ENCODE data around the gene PHF21B.
"Not testable (repeated sequence)": the region's sequence is repeated elsewhere in the genome, so short reads cannot be mapped to it uniquely, and the experiment has no call there.

Gene PHF21B

DNA sequence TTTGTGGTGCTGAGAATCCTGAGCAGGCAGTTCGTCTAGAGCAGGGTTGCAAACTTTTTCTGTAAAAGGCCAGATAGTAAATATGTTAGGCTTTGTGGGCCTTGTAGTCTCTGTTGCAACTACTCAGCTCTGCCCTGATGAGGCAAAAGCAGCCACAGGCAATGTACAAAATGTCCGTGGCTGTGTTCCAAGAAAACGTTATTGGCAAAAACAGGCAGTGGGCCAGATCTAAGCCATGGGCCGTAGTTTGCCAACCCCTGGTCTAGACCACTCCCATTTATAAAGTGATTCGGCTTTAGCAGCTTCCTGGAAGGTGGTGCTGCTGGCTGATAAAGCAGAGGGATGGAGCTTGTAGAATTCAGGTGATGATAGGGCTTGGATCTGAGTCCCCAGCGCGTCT lies 151.0 kb downstream of the PHF21B start:
- H3K4me1 ChIP-seq (ENCODE audit: control insufficient read depth in 5 of 5, insufficient read depth in 5 of 5, low read length in 5 of 5); H3K4me3 ChIP-seq (ENCODE audit: low read depth in 1 of 5, low read length in 5 of 5); H3K9me3 ChIP-seq (ENCODE audit: control insufficient read depth in 5 of 5, low read length in 5 of 5); H3K27ac ChIP-seq (ENCODE audit: low read depth, low read length); H3K27me3 ChIP-seq (ENCODE audit: control insufficient read depth in 5 of 5, insufficient read depth in 4 of 5, low read length in 5 of 5); H3K9ac ChIP-seq (ENCODE audit: low read length in 5 of 5); H3K36me3 ChIP-seq (ENCODE audit: control insufficient read depth in 5 of 5, insufficient read depth in 5 of 5, low read length in 5 of 5): not testable (repeated sequence)

DNA sequence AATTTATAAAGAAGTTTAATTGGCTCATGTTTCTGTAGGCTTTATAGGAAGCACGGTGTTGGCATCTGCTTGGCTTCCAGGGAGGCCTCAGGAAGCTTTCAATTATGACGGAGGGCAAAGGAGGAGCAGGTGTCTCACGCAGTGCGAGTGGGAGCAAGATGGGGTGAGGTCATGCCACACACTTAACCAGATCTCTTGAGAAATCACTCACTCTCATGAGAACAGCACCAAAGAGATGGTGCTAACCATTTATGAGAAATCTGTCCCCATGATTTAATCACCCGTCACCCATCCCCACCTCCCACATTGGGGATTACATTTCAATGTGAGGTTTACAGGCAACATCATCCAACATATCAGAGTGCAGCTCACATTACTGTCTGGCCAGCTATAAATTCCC lies 153.9 kb downstream of the PHF21B start:
- Histone ChIP-seq H3K36me3 (ENCODE audit: control insufficient read depth in 5 of 5, insufficient read depth in 5 of 5, low read length in 5 of 5) (no peaks in the 10 kb centered on the region), H3K9me3 (ENCODE audit: control insufficient read depth in 5 of 5, low read length in 5 of 5) (no peaks in the 10 kb centered on the region), H3K27ac (ENCODE audit: low read depth, low read length) (no peak overlapping the region), H3K9ac (ENCODE audit: low read length in 5 of 5) (no peak overlapping the region), H3K4me1 (ENCODE audit: control insufficient read depth in 5 of 5, insufficient read depth in 5 of 5, low read length in 5 of 5) (peaks cover 0 to 3% (median 0%) of the 10 kb centered on the region in 5 donors), H3K27me3 (ENCODE audit: control insufficient read depth in 5 of 5, insufficient read depth in 4 of 5, low read length in 5 of 5) (no peaks in the 10 kb centered on the region), H3K4me3 (ENCODE audit: low read depth in 1 of 5, low read length in 5 of 5) (no peak overlapping the region)

DNA sequence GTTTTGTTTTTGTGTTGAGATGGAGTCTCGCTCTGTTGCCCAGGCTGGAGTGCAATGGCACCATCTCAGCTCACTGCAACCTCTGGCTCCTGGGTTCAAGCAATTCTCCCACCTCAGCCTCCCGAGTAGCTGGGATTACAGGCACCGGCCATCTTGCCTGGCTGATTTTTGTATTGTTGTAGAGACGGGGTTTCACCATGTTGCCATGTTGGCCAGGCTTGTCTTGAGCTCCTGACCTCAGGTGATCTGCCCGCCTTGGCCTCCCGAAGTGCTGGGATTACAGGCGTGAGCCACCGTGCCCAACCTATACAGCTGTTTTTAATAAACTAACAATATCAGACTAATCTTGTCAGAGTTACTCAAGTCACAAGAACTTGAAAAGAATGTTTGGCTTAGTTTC lies 155.2 kb downstream of the PHF21B start:
- H3K9ac ChIP-seq (ENCODE audit: low read length in 5 of 5); H3K27ac ChIP-seq (ENCODE audit: low read depth, low read length); H3K4me3 ChIP-seq (ENCODE audit: low read depth in 1 of 5, low read length in 5 of 5); H3K9me3 ChIP-seq (ENCODE audit: control insufficient read depth in 5 of 5, low read length in 5 of 5); H3K4me1 ChIP-seq (ENCODE audit: control insufficient read depth in 5 of 5, insufficient read depth in 5 of 5, low read length in 5 of 5); H3K27me3 ChIP-seq (ENCODE audit: control insufficient read depth in 5 of 5, insufficient read depth in 4 of 5, low read length in 5 of 5); H3K36me3 ChIP-seq (ENCODE audit: control insufficient read depth in 5 of 5, insufficient read depth in 5 of 5, low read length in 5 of 5): not testable (repeated sequence)

DNA sequence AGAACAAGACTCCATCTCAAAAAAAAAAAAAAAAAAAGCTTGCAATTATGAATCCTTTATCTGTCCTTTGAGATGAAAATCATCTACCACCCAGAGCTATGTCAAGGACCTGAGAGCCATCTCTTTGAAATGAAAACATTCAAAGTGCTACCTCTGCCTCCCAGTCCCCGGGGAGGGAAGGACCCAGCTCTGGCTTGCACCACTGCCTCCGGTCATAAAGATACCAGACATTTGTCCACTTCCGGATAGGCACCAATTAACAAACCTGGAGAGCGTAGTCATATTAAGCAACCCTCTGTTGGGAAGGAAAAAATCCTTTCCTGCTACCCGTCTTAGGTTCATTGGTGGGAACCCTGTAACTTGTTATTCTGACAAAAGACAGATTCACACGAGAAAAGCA lies 158.9 kb downstream of the PHF21B start:
- Histone ChIP-seq H3K4me1 (ENCODE audit: control insufficient read depth in 5 of 5, insufficient read depth in 5 of 5, low read length in 5 of 5) (peaks cover 0 to 2% (median 0%) of the 10 kb centered on the region in 5 donors), H3K4me3 (ENCODE audit: low read depth in 1 of 5, low read length in 5 of 5) (no peak overlapping the region), H3K27ac (ENCODE audit: low read depth, low read length) (no peak overlapping the region), H3K36me3 (ENCODE audit: control insufficient read depth in 5 of 5, insufficient read depth in 5 of 5, low read length in 5 of 5) (peaks cover 0 to 6% (median 0%) of the 10 kb centered on the region in 5 donors), H3K9me3 (ENCODE audit: control insufficient read depth in 5 of 5, low read length in 5 of 5) (no peaks in the 10 kb centered on the region), H3K27me3 (ENCODE audit: control insufficient read depth in 5 of 5, insufficient read depth in 4 of 5, low read length in 5 of 5) (peaks cover 0 to 4% (median 2%) of the 10 kb centered on the region in 5 donors), H3K9ac (ENCODE audit: low read length in 5 of 5) (no peak overlapping the region)

DNA sequence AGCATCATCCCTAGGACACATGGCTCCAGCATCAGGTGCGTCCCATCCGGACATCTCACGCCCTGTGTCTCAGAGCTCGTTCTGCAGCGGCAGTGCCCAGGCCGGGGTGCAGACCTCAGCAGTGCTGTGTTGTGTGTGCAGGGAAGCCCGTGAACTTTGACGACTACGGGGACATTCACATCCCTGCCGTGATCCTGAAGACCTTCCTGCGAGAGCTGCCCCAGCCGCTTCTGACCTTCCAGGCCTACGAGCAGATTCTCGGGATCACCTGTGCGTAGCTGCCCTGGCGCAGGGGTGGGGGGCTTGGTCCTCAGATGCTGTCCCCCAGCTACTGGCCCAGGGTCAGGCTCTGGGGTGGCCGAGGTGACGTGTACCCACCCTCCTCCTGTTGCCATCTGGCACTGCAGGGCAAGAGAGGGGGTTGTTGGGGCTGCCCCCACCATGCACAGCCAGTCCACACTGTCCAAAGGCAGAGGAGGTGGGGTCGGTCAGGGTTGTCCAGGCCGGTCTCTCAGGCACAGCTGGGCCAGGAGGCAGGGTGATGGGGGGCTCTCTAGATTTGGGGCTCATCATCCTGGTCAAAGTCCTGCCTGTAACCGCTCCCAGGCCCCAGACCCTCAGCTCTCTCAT lies 160.9 kb downstream of the PHF21B start:
- H3K27ac ChIP-seq (ENCODE audit: low read depth, low read length): no peak overlapping the region
- no peak overlapping the region for H3K9ac ChIP-seq (ENCODE audit: low read length in 5 of 5)
- no peak overlapping the region for H3K4me3 ChIP-seq (ENCODE audit: low read depth in 1 of 5, low read length in 5 of 5)
- H3K4me1 ChIP-seq (ENCODE audit: control insufficient read depth in 5 of 5, insufficient read depth in 5 of 5, low read length in 5 of 5): peaks cover 0 to 2% (median 0%) of the 10 kb centered on the region in 5 donors
- H3K27me3 ChIP-seq (ENCODE audit: control insufficient read depth in 5 of 5, insufficient read depth in 4 of 5, low read length in 5 of 5): peaks cover 0 to 4% (median 4%) of the 10 kb centered on the region in 5 donors
- H3K36me3 ChIP-seq (ENCODE audit: control insufficient read depth in 5 of 5, insufficient read depth in 5 of 5, low read length in 5 of 5): peaks cover 0 to 14% (median 0%) of the 10 kb centered on the region in 5 donors
- peaks cover 0 to 15% (median 11%) of the 10 kb centered on the region in 5 donors for H3K9me3 ChIP-seq (ENCODE audit: control insufficient read depth in 5 of 5, low read length in 5 of 5)

DNA sequence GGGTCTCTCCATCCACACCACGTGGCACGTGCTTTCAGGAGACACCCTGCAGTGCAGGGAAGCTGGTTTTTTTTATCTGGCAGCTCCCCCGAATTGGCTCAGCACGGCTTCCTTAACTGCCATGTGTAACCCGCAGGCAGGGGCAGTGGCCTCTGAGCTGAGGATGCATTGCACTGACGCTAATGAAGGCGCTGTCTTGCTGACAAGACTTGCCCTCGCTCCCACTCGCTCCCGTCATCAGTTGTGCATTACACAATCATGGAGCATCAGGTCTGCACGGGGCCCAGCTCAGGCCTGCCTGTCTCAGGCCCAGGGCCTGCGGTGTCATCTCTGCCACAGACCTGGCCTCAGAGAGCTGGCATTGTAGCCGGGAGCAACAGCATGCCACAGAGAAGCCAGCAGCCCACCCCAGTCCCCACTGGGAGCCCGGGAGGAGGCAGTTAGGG lies 161.5 kb downstream of the PHF21B start:
- Histone ChIP-seq H3K9ac (ENCODE audit: low read length in 5 of 5) (no peak overlapping the region), H3K27me3 (ENCODE audit: control insufficient read depth in 5 of 5, insufficient read depth in 4 of 5, low read length in 5 of 5) (peaks cover 0 to 4% (median 4%) of the 10 kb centered on the region in 5 donors), H3K9me3 (ENCODE audit: control insufficient read depth in 5 of 5, low read length in 5 of 5) (peaks cover 0 to 17% (median 15%) of the 10 kb centered on the region in 5 donors), H3K36me3 (ENCODE audit: control insufficient read depth in 5 of 5, insufficient read depth in 5 of 5, low read length in 5 of 5) (peaks cover 0 to 14% (median 0%) of the 10 kb centered on the region in 5 donors), H3K27ac (ENCODE audit: low read depth, low read length) (no peak overlapping the region), H3K4me1 (ENCODE audit: control insufficient read depth in 5 of 5, insufficient read depth in 5 of 5, low read length in 5 of 5) (peaks cover 0 to 2% (median 0%) of the 10 kb centered on the region in 5 donors), H3K4me3 (ENCODE audit: low read depth in 1 of 5, low read length in 5 of 5) (no peak overlapping the region)

DNA sequence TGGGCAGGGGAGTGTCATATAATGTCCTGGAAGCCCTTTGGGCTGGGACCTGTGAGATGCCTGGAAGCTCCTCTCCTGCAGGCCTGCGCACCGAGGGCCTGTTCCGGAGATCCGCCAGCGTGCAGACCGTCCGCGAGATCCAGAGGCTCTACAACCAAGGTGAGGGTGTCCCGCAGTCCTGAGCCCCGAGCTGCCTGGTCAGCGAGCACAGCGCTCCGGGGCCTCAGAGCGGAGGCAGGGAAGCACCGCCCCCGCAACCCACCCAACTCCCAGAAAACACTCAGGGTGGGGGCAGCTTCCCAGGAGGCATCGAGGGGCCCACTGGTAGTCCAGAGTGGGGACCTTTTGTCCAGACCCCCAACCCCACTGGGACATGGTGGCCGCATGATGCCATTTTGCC lies 161.9 kb downstream of the PHF21B start:
- no peak overlapping the region for H3K4me3 ChIP-seq (ENCODE audit: low read depth in 1 of 5, low read length in 5 of 5)

DNA sequence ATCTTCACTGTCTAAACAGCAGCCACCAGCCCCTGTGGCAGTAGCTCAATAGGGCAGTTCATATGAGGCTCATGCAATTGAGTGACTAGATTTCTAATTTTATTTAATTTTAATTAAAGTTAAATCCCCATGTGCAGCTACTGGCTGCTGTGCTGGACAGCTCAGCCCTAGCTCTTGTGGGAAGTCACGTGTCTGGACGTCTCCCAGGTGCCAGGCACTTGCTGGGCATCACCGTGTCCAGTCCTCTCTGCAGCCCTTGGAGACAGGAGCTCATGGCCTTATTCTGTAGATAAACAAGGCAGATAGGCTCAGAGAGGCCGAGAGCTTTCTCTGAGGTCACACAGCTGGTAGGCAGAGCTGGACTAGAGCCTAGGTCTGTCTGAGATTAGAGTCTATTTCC lies 162.4 kb downstream of the PHF21B start:
- H3K27me3 ChIP-seq (ENCODE audit: control insufficient read depth in 5 of 5, insufficient read depth in 4 of 5, low read length in 5 of 5): peaks cover 0 to 4% (median 4%) of the 10 kb centered on the region in 5 donors
- H3K36me3 ChIP-seq (ENCODE audit: control insufficient read depth in 5 of 5, insufficient read depth in 5 of 5, low read length in 5 of 5): peaks cover 0 to 14% (median 0%) of the 10 kb centered on the region in 5 donors
- no peak overlapping the region for H3K4me3 ChIP-seq (ENCODE audit: low read depth in 1 of 5, low read length in 5 of 5)
- H3K9ac ChIP-seq (ENCODE audit: low read length in 5 of 5): no peak overlapping the region
- no peak overlapping the region for H3K27ac ChIP-seq (ENCODE audit: low read depth, low read length)
- H3K9me3 ChIP-seq (ENCODE audit: control insufficient read depth in 5 of 5, low read length in 5 of 5): peaks cover 0 to 17% (median 15%) of the 10 kb centered on the region in 5 donors
- peaks cover 0 to 2% (median 0%) of the 10 kb centered on the region in 5 donors for H3K4me1 ChIP-seq (ENCODE audit: control insufficient read depth in 5 of 5, insufficient read depth in 5 of 5, low read length in 5 of 5)

More for the DNA sequence above, 161.9 kb downstream of the PHF21B start:
- Histone ChIP-seq H3K36me3 (ENCODE audit: control insufficient read depth in 5 of 5, insufficient read depth in 5 of 5, low read length in 5 of 5) (peaks cover 0 to 14% (median 0%) of the 10 kb centered on the region in 5 donors), H3K4me1 (ENCODE audit: control insufficient read depth in 5 of 5, insufficient read depth in 5 of 5, low read length in 5 of 5) (peaks cover 0 to 2% (median 0%) of the 10 kb centered on the region in 5 donors), H3K27me3 (ENCODE audit: control insufficient read depth in 5 of 5, insufficient read depth in 4 of 5, low read length in 5 of 5) (peaks cover 0 to 4% (median 4%) of the 10 kb centered on the region in 5 donors), H3K9me3 (ENCODE audit: control insufficient read depth in 5 of 5, low read length in 5 of 5) (peaks cover 0 to 17% (median 15%) of the 10 kb centered on the region in 5 donors), H3K9ac (ENCODE audit: low read length in 5 of 5) (no peak overlapping the region), H3K27ac (ENCODE audit: low read depth, low read length) (no peak overlapping the region)

DNA sequence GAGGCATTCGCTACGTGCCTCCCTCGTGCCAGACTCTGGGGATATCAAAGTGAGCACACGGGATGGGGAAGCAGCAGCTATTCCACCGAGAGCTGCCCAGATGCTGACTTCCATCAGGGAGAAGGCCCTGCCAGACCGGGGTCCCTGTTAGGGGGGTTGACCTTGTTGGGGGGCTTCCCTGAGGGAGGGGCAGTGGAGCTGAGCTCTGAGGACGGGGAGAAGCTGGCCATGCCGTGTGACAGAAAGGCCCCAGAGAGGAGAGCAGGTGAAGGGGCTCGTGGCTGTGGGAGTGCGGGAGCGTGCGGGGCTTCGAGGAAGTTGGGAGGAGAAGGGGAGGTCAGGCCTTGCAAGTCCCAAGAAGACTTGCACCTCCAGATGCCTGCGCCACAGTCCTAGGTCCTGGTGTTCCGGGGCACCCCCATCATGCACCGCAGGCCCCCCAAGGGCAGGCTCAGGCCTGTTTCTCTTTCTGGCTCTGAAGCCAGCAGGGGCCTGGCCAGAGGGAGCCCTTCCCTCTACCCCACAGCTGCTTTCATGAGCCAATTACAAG lies 163.0 kb downstream of the PHF21B start:
- H3K9me3 ChIP-seq (ENCODE audit: control insufficient read depth in 5 of 5, low read length in 5 of 5): peaks cover 0 to 17% (median 15%) of the 10 kb centered on the region in 5 donors
- no peak overlapping the region for H3K27ac ChIP-seq (ENCODE audit: low read depth, low read length)
- H3K9ac ChIP-seq (ENCODE audit: low read length in 5 of 5): no peak overlapping the region
- H3K36me3 ChIP-seq (ENCODE audit: control insufficient read depth in 5 of 5, insufficient read depth in 5 of 5, low read length in 5 of 5): peaks cover 0 to 14% (median 0%) of the 10 kb centered on the region in 5 donors
- H3K4me1 ChIP-seq (ENCODE audit: control insufficient read depth in 5 of 5, insufficient read depth in 5 of 5, low read length in 5 of 5): peaks cover 0 to 2% (median 0%) of the 10 kb centered on the region in 5 donors
- H3K27me3 ChIP-seq (ENCODE audit: control insufficient read depth in 5 of 5, insufficient read depth in 4 of 5, low read length in 5 of 5): peaks cover 0 to 4% (median 4%) of the 10 kb centered on the region in 5 donors
- no peak overlapping the region for H3K4me3 ChIP-seq (ENCODE audit: low read depth in 1 of 5, low read length in 5 of 5)

All from subcutaneous abdominal adipose tissue (tissue), 5 donors.